ENCODE data around the gene IL15.

Gene IL15

GRCh38 chr4:141772838-141773237 lies 136.5 kb downstream of the IL15 start:
- DNase-seq (ENCODE audit: low spot score) = no peak

DNA sequence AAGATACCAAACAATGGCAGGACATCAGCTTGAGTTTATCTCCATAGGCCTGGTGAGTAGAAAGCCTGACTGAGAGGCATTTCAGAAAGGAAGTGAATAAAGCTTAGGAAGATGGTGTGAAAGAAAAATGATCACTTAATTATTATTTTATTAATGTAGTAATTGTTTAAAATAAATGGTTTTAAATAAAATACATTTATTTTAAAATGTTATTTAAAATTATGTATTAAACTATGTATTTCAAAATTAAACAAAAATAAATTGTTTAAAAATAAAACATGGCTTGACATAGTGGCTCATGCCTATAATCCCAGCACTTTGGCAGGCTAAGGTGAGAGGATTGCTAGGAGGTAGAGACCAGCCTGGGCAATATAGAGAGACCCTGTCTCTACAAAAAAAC lies 145.8 kb downstream of the IL15 start:
- no peak for DNase-seq (ENCODE audit: low spot score)
